Fibroblast of villous mesenchyme (primary cell): ENCODE measurements around the gene SESN1. TPM values are rescaled to one million over a fixed set of nuclear protein-coding genes. Genes with fewer than 3 reads are reported as not detected.

Source experiments
- DNase-seq: peaks from one replicate; pipeline ENCODE4 v3.0.0-alpha.2; 2010; ENCODE audit warnings: low read depth
- H3K4me3 ChIP-seq: 2 replicates; pipeline ENCODE4 v1.5.1; 2011; ENCODE audit warnings: low read depth, mild to moderate bottlenecking, low read length
- CTCF ChIP-seq: IDR thresholded peaks from 2 replicates; pipeline ENCODE4 v1.5.1; 2012; ENCODE audit warnings: low read depth, mild to moderate bottlenecking, low read length; ENCODE audit not compliant: insufficient read depth
- total RNA-seq: library from RNA; depleted of rRNA; stranded (reverse); fragments of >200 nt; gene quantifications from 2 replicates; pipeline ENCODE4 v1.2.3, GENCODE V29; 2012

SESN1 gene
- total RNA-seq, 1 donor = 29.4 TPM

- no peak overlapping the region for H3K4me3 ChIP-seq
- no peak for DNase-seq
- TF ChIP-seq CTCF = peak; percentile 14
Observed at GRCh38 chr6:108968325-108969316, 126.0 kb downstream of the SESN1 start.

- no peak for TF ChIP-seq CTCF
- peak; percentile 34 for DNase-seq
- H3K4me3 ChIP-seq = no peak overlapping the region
Observed at GRCh38 chr6:108966855-108967755, 127.5 kb downstream of the SESN1 start.

- no peak for DNase-seq
- no peak for TF ChIP-seq CTCF
- no peak overlapping the region for H3K4me3 ChIP-seq
Observed at GRCh38 chr6:108966251-108966650, 128.4 kb downstream of the SESN1 start.

- no peak for TF ChIP-seq CTCF
- DNase-seq = peak; percentile 80
- H3K4me3 ChIP-seq = no peak overlapping the region
Observed at GRCh38 chr6:108961985-108962384, 132.7 kb downstream of the SESN1 start.

- DNase-seq = no peak
- no peak for TF ChIP-seq CTCF
- H3K4me3 ChIP-seq = no peak overlapping the region
Observed at GRCh38 chr6:108961077-108961476, 133.6 kb downstream of the SESN1 start.

GRCh38 chr6:108960601-108961000 is 134.0 kb downstream of the SESN1 start:
- no peak for TF ChIP-seq CTCF
- no peak overlapping the region for H3K4me3 ChIP-seq
- peak; percentile 40 for DNase-seq
